ENCODE measurements around the gene CAMKK1. TPM values are rescaled to one million over a fixed set of nuclear protein-coding genes. Genes with fewer than 3 reads are reported as not detected.

The CAMKK1 gene
- total RNA-seq, 1 donor from 2014 or later = 8.9 TPM

DNA sequence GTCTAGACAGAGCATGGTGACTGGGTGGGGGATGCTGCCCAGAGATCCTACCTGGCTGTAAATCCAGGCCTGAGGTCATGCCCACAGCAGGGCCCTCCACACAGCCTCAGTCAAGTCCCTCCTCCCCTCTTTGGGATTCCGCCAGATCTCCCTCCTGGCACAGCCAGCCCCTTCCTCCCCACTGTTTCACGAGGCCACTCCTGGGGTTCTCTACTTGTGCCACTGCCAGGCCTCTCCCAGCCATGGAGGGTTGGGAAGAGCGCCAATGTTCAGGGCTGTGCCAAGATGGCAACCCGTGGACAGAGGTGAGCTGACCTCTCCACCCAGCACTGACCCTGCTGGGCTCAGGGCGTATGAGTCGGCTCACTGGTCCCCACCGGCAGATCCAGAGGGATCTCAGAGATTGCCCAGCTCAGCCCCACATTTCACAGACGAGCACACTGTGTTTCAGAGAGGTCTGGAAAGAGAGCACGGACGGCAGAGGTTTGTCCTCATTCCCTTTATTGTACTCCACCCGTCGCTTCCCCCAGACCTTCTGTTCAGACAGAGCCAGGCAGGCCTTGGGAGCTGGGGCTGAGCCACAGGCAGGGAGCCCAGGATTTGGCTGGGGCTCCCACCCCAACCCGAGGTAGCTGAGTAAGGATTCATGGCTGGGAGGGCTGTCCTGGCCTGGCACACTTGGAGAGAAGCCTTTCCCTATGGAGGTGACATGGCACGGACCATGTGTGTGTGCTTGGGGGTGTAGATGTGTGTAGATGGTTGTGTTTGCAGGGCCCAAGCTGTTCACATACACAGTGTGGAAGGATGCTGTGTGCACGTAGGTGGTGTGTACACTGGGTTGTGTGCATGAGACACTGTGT is 3.5 kb upstream of the CAMKK1 start:
- DNase-seq = no peak

GRCh38 chr17:3895354-3895753 is 2.5 kb upstream of the CAMKK1 start:
- no peak for DNase-seq

DNA sequence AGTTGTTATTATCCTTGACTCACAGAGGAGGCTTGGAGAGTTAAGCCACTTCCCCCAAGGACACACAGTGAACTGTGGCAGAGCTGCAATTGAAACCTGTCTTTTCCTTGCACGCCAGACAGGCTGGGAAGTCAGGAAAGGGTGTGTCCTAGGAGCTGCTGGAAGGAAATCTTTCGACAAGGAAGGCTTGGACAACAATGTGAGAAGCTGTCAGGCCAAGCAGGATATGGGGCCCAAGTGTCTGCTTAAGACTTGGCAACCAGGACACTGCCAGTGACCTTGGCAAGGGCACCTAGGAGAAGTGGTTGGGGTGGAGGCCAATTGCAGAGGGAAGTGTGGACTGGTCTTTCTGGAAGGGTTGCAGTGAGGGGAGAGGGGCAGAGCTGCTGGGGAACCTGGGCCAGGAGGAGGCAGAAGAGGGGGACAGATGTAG is 2.1 kb upstream of the CAMKK1 start:
- no peak for DNase-seq

DNA sequence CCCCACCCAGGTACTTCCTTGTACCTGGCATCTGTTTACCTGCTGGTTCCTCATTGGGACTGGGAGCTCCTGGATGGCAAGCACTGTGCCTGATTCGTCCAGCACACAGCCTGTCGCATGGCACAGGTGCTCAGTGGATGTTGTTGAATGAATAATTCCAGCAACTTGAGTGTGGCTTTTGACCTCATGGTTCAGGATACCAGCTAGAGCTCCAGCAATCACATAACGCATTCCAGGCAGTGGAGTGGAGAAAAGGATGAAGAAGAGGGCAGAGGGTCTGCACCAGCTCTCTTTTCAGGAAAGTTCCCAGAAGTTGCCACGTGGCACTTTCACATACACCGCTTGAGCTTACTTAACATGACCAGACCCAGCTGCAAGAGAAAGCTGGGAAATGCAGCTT is 1.3 kb upstream of the CAMKK1 start:
- no peak for DNase-seq

DNA sequence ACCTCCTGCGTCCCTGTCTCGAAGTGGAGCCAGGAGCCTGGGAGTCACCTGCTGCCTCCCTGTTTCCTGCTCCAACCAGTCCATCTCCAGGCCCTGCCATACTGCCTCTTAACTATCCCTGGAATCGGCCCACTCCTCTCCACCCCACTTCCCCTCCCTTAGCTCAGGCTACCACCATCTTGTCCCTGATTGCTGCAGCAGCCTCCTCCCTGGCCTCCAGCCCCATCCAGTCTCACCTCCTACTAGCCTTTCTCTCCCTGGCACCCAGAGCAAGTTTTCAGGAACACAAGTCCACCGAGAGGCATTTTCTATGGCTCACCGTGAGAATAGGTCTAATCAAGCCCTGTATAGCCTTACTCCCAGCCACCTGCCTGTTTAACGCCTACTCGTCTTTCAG is 865 bp upstream of the CAMKK1 start:
- DNase-seq = no peak

DNA sequence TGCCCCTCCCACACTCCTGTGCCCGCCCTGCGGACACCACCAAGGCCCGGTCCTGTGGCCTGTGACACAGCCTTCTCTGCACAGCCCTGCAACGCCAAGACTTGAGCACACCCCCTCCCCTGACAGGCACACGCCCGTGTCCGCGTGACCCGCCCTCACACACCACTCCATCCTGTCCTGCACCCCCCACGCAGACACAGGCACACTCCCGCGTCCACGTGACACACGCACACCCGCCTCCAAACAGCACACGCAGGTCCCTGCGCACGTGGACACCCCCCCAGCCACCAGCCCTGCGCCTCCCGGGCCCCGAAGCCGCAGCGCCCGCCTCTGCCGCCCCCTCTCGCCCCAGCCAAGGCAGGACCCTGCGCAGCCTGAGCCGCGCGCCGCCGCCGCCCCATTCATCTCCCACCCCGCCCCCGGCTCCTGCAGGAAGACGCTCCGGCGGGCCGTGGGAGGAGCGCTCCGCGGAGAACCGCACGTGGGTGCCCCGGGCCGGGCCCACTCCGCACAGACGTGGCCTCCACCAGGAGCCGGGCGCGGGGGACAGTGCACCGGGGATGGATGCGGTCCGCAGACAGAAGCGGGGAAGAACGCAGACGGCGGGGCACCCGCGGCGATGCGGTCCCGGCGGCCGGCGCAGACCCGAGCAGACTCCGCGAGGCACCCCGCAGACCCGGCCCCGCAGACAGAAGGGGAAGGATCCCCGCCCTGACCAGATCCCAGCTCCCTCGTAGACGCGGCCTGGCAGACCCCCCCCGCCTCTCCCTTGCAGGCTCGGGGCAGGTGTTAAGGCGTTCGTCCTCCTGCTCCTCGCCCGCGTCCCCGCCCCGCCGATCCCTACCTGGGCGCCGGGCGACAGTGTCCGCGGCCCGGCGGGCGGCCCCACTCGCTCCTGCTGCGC is 506 bp downstream of the CAMKK1 start:
- peak; percentile 74 for DNase-seq

DNA sequence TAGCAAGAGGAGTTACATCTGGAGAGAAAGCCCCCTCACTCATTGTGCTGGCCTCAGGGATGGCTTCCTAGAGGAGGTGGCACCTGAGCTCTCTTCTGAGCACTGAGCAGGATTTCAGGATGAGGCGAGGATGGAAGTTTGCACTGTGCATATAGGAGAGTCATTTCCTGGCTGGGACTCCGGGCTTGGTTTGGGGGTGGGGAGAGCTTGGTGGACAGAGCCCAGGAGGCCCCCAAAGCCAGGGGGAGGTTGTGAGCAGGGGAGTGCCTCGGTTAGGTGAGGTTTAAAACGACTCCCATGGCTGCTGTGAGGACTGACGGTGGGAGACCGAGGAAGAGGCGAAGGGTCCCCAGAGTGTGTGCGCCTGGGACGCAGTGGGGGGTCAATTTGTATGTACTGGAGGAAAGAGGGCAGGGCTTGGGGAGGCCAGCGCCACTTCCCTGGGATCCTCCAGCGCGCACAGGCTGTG is 1.2 kb downstream of the CAMKK1 start:
- DNase-seq = no peak

DNA sequence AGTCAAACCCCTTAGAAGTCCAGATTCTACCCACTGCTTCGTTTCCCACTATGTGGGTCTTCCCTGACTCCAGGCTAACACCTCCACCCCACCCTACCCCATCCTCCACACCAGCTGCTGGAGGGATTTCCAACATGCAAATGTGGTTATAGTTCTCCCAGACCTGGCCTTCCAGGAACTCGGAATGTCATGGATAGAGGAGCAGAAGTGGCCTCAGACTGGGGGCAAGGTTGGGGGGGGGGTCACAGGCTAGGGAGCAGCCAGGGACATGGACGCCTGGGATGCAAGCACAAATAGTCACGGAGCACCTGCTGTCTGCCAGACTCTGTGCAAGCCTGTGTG is 2.0 kb downstream of the CAMKK1 start:
- no peak for DNase-seq

GRCh38 chr17:3890082-3890877 is 2.6 kb downstream of the CAMKK1 start:
- DNase-seq = peak; percentile 56

DNA sequence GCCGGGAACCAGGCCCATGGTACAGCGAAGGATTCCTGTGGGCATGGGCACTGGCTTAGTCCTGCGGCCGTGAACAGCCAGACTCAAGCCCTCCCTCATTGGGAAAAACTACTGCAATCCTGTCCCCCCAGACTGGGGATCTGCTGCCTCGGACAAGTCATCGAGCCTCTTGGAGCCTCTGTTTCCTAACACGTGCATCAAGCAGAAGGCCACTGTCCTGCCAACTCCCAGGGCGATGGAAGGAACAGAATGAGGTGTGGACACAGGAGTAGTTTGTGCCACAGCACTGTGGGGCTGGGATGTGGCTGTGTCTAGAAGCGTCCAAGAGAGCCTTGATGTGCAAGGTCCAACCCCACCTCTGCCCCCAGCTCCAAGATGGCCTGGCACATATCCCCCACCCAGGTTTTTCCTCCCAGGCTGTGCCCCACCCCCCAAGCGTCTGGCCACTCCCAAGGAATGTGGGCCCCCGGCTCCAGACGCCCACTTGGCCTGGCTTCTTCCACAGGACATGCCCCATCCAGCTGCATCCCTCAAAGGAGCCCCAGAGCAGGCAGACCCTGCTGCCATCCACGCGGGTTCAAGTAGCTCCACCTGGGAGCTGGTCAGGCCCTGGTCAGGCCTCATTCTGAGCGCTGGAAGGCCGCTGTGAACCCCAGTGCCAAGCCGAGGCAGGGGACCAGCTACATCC is 3.4 kb downstream of the CAMKK1 start:
- no peak for DNase-seq

DNA sequence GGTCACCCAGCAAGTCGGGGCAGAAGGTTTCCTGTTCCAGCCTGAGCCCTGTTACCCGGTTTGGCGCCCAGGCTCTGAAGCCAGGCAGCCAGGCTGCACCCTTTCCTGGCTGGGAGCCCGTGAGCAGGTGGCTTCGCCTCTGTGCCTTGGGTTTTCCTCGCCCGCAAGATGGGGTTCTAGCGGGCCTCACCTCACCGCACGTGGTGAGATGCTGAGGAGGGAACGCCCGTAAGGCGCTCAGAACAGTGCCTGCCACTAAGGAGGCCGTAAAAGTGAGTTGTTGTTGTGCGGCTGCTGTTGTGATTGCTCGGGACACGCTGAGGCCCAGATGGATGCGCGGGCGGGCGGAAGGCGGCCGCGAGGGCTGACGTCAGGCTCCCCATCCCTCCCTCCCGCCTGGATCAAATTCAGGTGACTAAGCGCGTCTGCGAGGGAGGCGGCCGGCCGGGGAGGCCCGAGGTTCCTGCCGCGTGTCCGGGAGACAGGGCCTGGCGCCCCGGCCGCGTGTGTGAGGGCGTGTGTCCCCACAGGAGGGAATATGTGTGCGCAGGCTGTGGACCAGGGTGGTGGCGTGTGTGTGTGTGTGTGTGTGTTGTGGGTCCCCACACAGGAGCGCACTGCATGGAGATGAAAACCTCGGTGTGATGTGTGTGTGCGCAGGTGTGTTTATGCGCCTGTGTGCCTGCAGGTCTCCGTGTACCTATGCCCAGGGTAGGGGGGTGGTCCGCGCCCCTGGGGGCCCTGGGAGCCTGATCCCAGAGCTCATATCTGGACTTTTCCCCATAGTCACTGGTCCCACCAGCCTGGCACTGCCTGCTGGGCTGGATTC is 4.3 kb downstream of the CAMKK1 start:
- DNase-seq = peak; percentile 65

DNA sequence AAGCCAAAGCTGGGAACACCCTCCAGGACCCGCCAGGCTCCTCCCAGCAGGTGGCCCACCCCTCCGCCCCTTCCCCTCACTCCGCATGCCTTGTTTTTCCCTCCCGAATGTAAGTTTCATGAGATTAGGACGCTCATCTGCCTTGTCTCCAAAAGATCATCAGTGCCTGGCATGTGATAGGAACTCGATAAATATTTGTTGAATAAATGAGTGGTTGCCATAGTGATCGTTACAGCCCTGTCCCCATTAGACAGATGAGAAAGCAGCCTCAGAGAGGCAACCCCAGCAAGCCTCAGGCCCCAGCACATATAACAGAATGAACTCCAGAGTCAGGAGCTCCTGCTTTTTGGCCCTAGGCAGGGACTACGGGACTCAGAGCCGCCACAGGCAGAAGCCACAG is 5.0 kb downstream of the CAMKK1 start:
- no peak for DNase-seq

DNA sequence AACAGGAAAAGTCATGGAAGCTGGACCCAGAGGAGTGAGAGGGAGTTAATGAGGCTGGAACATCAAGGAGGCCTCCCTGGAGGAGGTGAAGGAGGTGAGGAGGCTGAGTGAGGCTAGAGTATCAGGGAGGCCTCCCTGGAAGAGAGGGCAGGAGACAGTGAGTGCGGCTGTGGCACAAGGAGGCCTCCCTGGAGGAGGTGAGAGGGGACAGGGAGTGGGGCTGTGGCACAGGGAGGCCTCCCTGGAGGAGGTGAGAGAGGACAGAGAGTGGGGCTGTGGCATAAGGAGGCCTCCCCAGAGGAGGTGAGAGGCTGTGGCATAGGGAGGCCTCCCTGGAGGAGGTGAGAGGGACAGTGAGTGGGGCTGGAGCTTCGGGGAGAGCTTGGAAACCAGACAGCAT is 5.5 kb downstream of the CAMKK1 start:
- DNase-seq = no peak

GRCh38 chr17:3886776-3887175 is 6.1 kb downstream of the CAMKK1 start:
- DNase-seq = no peak

DNA sequence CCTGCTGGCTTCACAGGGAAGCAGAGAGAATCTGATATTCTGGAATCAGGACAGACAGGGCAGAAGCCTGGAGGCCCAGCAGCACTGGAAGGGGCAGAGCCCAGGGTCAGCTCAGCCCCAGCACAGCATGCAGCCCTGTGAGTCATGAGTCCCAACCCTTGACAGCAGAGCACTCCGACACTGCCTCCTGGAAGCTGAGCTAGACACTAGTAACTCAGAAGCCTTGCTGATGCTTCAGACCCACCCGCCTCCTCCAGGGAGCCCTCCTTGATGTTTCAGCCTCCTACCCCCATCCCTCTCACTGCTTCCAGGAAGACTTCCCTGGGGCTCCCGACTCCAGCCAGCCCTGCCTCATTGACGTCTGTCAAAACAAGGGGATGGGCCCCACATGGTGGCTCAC is 6.9 kb downstream of the CAMKK1 start:
- no peak for DNase-seq

DNA sequence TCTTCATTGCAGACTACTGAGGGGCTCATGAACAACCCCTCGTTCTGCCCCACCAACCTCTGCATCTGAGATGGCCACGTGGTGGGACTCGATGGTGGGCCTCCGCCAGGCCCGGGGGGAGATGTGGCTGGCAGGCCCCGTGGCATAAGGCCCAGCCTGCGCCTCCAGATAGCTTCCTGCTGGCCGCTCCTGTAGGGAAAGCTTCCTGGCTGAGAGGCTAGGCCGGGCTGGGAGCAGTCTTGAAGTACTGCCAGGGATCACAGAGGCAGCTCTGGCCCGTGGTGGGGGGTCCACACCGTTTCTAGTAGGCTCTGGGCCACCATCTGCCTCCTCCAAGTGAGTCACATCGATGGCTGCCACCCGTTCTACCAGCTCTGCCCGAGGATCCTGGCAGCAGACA is 7.6 kb downstream of the CAMKK1 start:
- DNase-seq = no peak

- no peak for DNase-seq
These were observed 8.7 kb downstream of the CAMKK1 start for GRCh38 chr17:3884188-3884587.

- no peak for DNase-seq
These were observed 10.6 kb downstream of the CAMKK1 start for GRCh38 chr17:3882276-3882675.

DNA sequence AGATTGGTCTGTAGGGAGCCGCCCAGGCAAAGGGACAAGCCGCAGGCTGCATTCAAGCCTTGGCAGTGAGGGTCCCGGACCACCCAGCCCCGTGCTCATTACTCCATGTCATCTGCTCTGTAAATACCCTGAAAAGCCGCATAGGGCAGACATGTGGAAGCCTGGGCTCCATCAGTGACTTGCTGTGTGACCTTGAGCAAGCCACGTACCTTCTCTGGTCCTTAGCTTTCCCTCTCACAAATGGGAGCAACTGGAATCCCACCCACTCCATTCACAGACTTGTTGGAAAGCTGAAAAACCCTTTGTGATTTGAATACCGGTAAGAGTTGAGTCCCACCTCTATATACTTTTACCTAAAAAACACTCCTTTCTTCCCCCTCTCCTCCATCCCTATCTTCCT is 11.9 kb downstream of the CAMKK1 start:
- DNase-seq = no peak

DNA sequence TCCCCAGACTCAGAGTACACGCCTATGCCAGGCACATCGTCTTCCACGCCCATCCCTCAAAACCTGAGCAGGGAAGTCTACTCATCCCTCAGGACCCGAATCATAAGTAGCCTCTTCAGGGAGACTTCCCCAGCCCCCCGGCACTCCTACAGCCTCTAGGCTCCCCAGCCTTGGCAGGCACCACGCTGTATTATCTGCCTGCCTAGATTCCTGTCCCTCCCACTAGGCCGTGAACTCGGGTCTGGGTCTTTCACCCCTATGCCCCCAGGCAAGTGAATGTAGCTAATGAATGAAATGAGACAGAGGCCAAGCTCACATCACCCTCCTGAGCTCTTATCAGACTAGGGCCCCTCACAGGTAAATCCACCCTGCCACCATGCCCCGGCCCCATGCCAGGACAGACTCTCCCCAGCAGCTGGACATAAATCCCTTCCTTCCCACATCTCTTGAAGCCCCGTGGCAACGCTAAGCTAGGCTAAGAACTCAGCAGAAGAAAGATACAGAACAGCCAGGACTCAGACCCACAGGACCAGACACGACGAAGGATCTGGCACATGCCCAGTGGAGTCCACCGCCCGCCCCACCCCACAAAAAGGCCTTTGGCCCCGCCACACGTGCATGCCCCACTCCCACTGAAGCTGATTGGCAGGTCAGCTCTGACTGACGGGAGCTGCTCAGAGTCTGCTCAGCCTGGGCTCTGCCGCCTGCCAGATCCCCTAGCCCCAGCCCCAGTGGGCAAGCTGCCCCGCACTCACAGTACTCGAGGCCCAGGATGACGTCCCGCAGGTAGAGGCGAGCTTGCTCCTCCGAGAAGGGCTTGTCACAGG is 13.0 kb downstream of the CAMKK1 start:
- no peak for DNase-seq
